ENCODE measurements around the gene ADAM15.

The ADAM15 gene

GRCh38 chr1:155070721-155071569 lies 19.8 kb downstream of the ADAM15 start:
- no peak overlapping the region for H3K4me3 Mint-ChIP-seq

DNA sequence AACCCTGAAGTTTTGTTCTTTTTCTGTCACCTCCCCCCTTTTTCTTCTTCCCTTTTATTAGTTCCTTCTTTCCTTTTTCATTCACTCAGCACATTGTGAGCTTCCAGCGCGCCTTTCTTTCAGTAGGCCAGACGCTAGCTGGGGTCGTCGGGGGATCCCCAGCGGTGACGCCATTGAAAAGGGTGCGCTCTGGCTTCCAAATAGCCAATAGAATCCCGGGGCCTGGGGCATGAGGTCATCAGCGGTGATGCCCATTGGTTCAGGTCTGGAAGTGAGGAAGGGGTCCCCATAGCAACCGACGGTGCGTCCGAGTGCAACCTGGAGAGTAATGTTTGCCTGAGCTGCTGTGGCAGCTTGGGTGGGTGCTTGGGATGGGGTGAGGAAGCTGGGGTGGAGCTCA lies 20.6 kb downstream of the ADAM15 start:
- H3K27me3 Mint-ChIP-seq: peaks cover 28% of the 10 kb centered on the region
- no peaks in the 10 kb centered on the region for H3K9me3 Mint-ChIP-seq
- CTCF ChIA-PET: interaction anchor here (0.9 to 2.0 kb wide), 3 partner anchors 10 to 19 kb away, joined by 3 to 10 read pairs (median 3); no protein-coding TSS in a partner anchor
- peaks cover 13% of the 10 kb centered on the region for H3K36me3 Mint-ChIP-seq
- DNase-seq: no peak
- H3K4me3 Mint-ChIP-seq: peak overlapping the region; percentile 13
- peaks cover 59% of the 10 kb centered on the region for H3K4me1 Mint-ChIP-seq
- no peak overlapping the region for H3K27ac Mint-ChIP-seq

More at GRCh38 chr1:155070721-155071569, 19.8 kb downstream of the ADAM15 start:
- Mint-ChIP-seq H3K4me1 (peaks cover 55% of the 10 kb centered on the region), H3K9me3 (no peaks in the 10 kb centered on the region), H3K27ac (no peak overlapping the region), H3K36me3 (peaks cover 14% of the 10 kb centered on the region), H3K27me3 (peaks cover 24% of the 10 kb centered on the region)
- CTCF ChIA-PET: interaction anchor here (0.5 to 12.3 kb wide), 4 partner anchors 8 to 13 kb away, joined by 3 to 140 read pairs (median 3); no protein-coding TSS in a partner anchor
- peak; percentile 87 for DNase-seq

DNA sequence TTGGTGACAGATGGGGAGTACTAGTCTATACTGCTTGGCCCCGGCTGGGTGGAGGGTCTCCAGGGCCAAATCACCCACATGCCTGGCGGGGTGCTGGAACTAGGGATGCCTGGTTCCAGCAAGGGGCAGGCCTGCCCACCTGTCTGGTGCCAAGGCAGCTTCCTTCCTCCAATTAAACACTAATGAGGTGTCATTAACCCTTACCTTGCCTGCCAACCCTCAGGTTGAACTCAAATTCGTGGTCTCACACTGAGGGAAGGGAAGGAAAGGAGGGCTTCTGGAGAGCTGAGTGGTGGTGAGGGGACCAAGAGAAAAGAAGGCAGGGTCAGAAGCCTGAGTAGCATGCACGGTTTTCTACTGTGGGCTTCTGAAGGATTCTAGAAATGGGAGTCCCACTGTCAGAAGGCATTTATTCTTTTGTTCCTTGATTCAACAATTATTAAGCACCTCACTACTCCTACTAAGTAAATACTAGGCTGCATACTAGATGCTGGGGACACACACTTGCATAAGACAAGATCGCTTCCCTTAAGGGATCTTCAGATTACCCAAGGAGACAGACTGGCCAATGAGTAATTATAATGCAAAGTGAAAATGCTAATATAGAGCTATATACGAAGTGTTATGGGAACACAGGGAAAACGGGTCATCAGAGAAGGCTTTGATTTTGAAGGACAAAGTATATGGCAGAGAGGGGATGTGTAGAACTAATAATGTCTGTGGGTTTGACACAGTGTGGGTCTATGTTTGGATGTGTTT lies 21.6 kb downstream of the ADAM15 start:
- Mint-ChIP-seq H3K4me1 (peaks cover 69% of the 10 kb centered on the region), H3K36me3 (peaks cover 7% of the 10 kb centered on the region), H3K27ac (no peak overlapping the region), H3K9me3 (no peaks in the 10 kb centered on the region), H3K4me3 (no peak overlapping the region), H3K27me3 (peaks cover 38% of the 10 kb centered on the region)
- no peak for DNase-seq
- CTCF ChIA-PET: interaction anchor here (0.9 to 2.0 kb wide), 4 partner anchors 10 to 28 kb away, joined by 3 to 10 read pairs (median 3); no protein-coding TSS in a partner anchor

- Mint-ChIP-seq H3K36me3 (peaks cover 4% of the 10 kb centered on the region), H3K4me1 (peaks cover 76% of the 10 kb centered on the region), H3K4me3 (no peak overlapping the region), H3K27ac (peak overlapping the region; percentile 40), H3K27me3 (peaks cover 47% of the 10 kb centered on the region), H3K9me3 (no peaks in the 10 kb centered on the region)
- CTCF ChIA-PET: interaction anchor here (1.0 to 2.9 kb wide), 4 partner anchors 11 to 29 kb away, joined by 3 to 18 read pairs (median 6); no protein-coding TSS in a partner anchor
- DNase-seq: peak; percentile 65
These were observed 22.5 kb downstream of the ADAM15 start for GRCh38 chr1:155073377-155074242.

DNA sequence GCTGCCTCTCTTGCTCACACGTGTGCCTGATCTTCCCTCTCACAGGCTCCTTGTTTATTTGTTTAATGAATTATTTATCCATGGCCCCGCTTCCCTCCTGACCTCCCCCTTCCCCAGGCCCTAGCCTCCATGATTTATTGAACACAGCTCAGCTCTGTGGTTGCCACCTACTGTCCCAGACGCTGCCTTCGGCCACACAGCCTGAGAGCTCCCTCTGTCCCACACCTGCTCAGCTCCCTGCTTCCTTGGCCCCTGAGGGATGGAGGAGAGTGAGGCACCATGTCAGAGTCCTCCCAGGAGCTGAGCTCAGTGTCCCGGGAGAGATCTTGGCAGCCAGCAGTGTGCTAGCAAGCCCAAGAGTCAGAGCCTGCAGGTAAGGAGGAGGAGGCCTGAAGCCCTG lies 24.4 kb downstream of the ADAM15 start:
- Mint-ChIP-seq H3K4me1 (peaks cover 83% of the 10 kb centered on the region), H3K27ac (no peak overlapping the region), H3K4me3 (no peak overlapping the region)

DNA sequence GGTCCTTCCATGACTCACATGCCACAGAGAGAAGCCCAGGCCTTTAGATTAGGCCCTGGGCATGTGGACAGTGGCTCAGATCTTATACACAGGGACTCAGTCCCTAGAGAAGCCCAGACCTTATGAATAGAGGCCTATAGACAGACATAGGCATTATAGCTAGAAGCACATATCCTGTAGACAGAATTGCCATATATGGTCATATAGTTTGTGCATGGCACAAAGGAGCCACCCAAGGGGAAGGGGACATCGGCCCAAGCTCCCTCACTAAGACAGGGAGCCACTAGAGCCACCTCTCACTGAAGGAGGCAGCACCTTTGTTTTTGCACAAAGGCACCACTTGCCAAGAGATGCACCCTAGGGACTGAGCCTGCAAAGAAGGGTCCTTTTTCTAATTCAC lies 25.3 kb downstream of the ADAM15 start:
- CTCF ChIA-PET: interaction anchor here (0.8 to 2.9 kb wide), 5 partner anchors 9 to 32 kb away, joined by 3 to 18 read pairs (median 7); no protein-coding TSS in a partner anchor
- Mint-ChIP-seq H3K9me3 (no peaks in the 10 kb centered on the region), H3K36me3 (peaks cover 3% of the 10 kb centered on the region), H3K27me3 (peaks cover 64% of the 10 kb centered on the region), H3K4me1 (peaks cover 82% of the 10 kb centered on the region), H3K27ac (no peak overlapping the region), H3K4me3 (no peak overlapping the region)
- no peak for DNase-seq

More for the DNA sequence above, 24.4 kb downstream of the ADAM15 start:
- no peak for DNase-seq
- H3K9me3 Mint-ChIP-seq: no peaks in the 10 kb centered on the region
- H3K36me3 Mint-ChIP-seq: peaks cover 2% of the 10 kb centered on the region
- CTCF ChIA-PET: interaction anchor here (0.6 to 2.9 kb wide), 11 partner anchors 8 to 513 kb away, joined by 3 to 18 read pairs (median 4); partner anchors contain the start of gene EFNA4
- H3K27me3 Mint-ChIP-seq: peaks cover 64% of the 10 kb centered on the region

DNA sequence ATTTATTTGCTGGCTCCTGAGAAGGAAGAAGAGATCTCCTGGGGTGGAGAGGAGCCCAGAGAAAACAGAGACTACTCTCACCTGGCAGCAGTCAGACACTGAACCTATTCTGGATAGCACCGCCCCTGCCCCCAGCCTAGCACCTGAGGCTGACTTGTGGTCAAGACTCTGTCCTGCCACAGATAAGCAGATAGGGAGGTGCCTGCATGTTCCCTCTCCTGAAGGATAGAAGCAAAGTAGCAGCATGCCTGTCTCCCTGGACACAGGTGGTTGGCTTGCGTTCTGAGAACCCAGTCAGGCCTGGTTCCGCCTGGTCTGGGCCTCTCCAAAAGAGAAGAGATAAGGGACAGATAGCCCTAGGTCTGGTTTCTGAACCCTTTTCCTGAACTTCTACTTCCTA lies 26.2 kb downstream of the ADAM15 start:
- H3K27me3 Mint-ChIP-seq: peaks cover 64% of the 10 kb centered on the region
- DNase-seq: no peak
- peaks cover 6% of the 10 kb centered on the region for H3K36me3 Mint-ChIP-seq
- no peaks in the 10 kb centered on the region for H3K9me3 Mint-ChIP-seq
- H3K27ac Mint-ChIP-seq: no peak overlapping the region
- H3K4me1 Mint-ChIP-seq: peaks cover 80% of the 10 kb centered on the region
- no peak overlapping the region for H3K4me3 Mint-ChIP-seq
- CTCF ChIA-PET: interaction anchor here (0.8 kb wide), 1 partner anchor 14 kb away, joined by 3 read pairs; no protein-coding TSS in a partner anchor

GRCh38 chr1:155077758-155078445 lies 26.8 kb downstream of the ADAM15 start:
- peaks cover 69% of the 10 kb centered on the region for H3K27me3 Mint-ChIP-seq
- no peaks in the 10 kb centered on the region for H3K9me3 Mint-ChIP-seq
- no peak overlapping the region for H3K27ac Mint-ChIP-seq
- no peak for DNase-seq
- peaks cover 6% of the 10 kb centered on the region for H3K36me3 Mint-ChIP-seq
- no peak overlapping the region for H3K4me3 Mint-ChIP-seq
- CTCF ChIA-PET: interaction anchor here (0.7 to 1.5 kb wide), 3 partner anchors 13 to 90 kb away, joined by 3 to 4 read pairs (median 4); no protein-coding TSS in a partner anchor
- peaks cover 80% of the 10 kb centered on the region for H3K4me1 Mint-ChIP-seq

DNA sequence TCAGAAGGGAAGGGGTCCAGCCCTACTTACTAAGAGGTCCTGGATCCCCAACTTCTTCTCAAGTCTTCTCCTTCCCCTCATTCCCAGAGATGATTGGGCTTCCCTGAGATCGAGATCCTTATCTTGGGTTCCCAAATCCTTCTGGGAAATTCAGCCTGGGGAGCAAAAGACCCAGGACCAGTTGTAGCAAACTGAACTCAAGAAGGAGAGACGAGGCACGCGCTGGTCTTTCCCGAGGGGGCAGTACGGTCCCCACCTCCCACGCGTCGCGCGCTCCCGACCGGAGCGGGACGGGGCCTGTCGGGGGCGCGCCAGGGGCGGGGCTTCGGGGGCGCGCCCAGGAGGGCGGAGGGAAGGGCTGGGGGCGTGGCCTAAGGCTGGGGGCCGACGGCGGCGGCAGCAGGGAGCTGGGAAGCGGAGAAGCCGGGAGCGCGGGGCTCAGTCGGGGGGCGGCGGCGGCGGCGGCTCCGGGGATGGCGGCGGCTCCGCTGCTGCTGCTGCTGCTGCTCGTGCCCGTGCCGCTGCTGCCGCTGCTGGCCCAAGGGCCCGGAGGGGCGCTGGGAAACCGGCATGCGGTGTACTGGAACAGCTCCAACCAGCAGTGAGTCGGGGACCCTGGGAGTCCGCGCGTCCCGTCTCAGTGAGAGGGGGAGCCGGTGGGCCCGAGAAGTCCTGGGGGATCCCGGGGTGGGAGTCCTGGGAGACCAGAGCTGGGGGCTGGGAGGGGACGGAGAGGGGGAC lies 27.5 kb downstream of the ADAM15 start, which contains the start of gene EFNA3:
Gene EFNA3 (plus strand): TSS at position 369 of the 741 bp plus-strand sequence. CDS start 105 bp downstream, at position 474.
- Mint-ChIP-seq H3K36me3 (peaks cover 6% of the 10 kb centered on the region), H3K4me1 (peaks cover 76% of the 10 kb centered on the region), H3K4me3 (peak within 1 kb of the TSS; percentile 73), H3K9me3 (no peaks in the 10 kb centered on the region), H3K27ac (peak within 1 kb of the TSS; percentile 68), H3K27me3 (peaks cover 76% of the 10 kb centered on the region)
- peak; percentile 73 for DNase-seq
- CTCF ChIA-PET: interaction anchor here (0.8 to 1.5 kb wide), 5 partner anchors 8 to 89 kb away, joined by 3 to 4 read pairs (median 3); no protein-coding TSS in a partner anchor

DNA sequence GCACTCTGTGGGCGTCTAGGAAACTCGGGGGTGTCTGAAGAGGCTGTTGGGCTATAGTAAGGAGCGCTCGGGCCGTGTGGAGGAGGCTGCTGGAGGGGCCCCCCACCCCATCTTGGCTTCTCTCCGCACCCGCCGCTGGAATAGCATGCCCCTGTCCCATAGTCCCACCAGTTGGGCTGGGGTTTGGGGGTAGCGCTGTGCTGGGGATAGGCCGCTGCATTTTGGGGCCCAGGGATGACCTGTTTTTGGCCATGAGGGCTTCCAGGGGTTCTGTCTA lies 28.0 kb downstream of the ADAM15 start:
- H3K27me3 Mint-ChIP-seq: peaks cover 78% of the 10 kb centered on the region
- H3K36me3 Mint-ChIP-seq: peaks cover 6% of the 10 kb centered on the region
- H3K9me3 Mint-ChIP-seq: no peaks in the 10 kb centered on the region
- CTCF ChIA-PET: interaction anchor here (0.8 to 1.5 kb wide), 5 partner anchors 8 to 35 kb away, joined by 3 to 4 read pairs (median 3); no protein-coding TSS in a partner anchor
- DNase-seq: no peak
- H3K27ac Mint-ChIP-seq: peak overlapping the region; percentile 68
- H3K4me1 Mint-ChIP-seq: peaks cover 77% of the 10 kb centered on the region
- peak overlapping the region; percentile 73 for H3K4me3 Mint-ChIP-seq

DNA sequence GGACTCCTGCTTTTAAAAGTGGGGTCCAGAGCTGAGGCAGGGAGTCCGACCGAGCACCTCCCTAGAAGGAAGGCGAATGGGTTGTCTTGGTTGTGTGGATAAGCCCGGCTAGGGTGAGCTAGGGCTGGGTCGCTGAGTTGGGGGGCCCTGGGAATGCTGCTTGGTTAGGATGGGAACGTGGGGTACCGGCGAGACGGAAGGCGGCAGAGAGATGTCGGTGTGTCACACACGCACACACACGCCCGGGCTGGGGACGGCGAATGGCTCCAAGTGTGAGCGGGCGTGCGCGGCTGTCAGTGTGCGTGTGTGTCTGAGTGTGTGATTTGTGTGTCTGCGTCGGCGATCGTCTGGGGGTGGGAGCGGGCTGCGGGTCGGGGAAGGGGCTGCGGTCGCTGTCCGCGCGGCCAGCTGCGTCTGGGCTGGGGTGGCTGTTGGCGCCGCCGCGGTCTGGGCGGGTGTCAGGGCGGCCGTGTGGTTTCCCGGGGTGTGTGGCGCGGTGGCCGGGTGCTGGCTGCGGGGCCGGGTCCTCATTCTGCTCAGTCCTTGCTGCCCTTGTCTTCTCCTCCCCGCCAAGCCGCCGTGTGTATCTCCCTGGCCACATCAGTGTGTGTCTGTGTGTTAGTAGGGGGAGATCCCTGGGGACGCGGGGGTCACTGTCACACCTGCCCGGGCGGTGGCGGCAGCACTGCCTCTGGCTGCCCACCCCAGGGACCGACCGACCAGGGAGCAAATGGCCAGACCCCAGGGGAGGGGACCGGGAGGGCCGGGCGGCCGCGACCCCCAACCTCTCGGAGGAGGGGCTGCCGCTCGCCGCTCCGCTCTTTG lies 28.6 kb downstream of the ADAM15 start:
- Mint-ChIP-seq H3K36me3 (peaks cover 6% of the 10 kb centered on the region), H3K9me3 (no peaks in the 10 kb centered on the region), H3K4me3 (peak overlapping the region; percentile 73), H3K4me1 (peaks cover 77% of the 10 kb centered on the region), H3K27me3 (peaks cover 83% of the 10 kb centered on the region), H3K27ac (peak overlapping the region; percentile 68)
- CTCF ChIA-PET: interaction anchor here (0.8 to 1.7 kb wide), 6 partner anchors 9 to 36 kb away, joined by 3 to 9 read pairs (median 3); partner anchors contain the start of gene EFNA4
- DNase-seq: peak; percentile 35
